VCaP (cell line): ENCODE data around the gene PLEKHA4.

Experiments used
- H3K27ac ChIP-seq: fragments of 450-650 bp; 2 replicates; pipeline ENCODE4 v1.5.1; 2017
- TF ChIP-seq, protein P1 (sequence below): fragments of 450-650 bp; conservative IDR thresholded peaks from 2 replicates; pipeline ENCODE4 v1.5.1; 2017; ENCODE audit warnings: mild to moderate bottlenecking, moderate library complexity

The PLEKHA4 gene

DNA sequence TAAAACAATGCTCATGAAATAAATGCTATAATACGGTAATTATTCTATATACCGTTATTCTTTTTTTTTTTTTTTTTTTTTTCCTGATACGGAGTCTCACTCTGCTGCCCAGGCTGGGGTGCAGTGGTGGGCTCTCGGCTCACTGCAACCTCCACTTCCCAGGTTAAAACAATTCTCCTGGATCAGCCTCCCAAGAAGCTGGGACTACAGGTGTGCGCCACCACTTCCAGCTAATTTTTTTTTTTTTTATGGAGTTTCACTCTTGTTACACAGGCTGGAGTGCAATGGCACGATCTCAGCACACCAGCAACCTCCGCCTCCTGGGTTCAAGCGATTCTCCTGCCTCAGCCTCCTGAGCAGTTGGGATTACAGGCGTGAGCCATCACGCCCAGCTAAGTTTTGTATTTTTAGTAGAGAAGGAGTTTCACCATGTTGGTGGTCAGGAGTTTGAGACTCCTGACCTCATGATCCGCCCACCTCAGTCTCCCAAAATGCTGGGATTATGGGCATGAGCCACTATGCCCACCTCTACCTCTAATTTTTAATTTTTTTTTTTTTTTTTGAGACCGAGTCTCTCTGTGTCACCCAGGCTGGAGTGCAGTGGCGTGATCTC is 10.7 kb upstream of the PLEKHA4 start:
- TF ChIP-seq, protein P1, sequence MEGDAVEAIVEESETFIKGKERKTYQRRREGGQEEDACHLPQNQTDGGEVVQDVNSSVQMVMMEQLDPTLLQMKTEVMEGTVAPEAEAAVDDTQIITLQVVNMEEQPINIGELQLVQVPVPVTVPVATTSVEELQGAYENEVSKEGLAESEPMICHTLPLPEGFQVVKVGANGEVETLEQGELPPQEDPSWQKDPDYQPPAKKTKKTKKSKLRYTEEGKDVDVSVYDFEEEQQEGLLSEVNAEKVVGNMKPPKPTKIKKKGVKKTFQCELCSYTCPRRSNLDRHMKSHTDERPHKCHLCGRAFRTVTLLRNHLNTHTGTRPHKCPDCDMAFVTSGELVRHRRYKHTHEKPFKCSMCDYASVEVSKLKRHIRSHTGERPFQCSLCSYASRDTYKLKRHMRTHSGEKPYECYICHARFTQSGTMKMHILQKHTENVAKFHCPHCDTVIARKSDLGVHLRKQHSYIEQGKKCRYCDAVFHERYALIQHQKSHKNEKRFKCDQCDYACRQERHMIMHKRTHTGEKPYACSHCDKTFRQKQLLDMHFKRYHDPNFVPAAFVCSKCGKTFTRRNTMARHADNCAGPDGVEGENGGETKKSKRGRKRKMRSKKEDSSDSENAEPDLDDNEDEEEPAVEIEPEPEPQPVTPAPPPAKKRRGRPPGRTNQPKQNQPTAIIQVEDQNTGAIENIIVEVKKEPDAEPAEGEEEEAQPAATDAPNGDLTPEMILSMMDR, result no peak
- H3K27ac ChIP-seq, result no peak overlapping the region

DNA sequence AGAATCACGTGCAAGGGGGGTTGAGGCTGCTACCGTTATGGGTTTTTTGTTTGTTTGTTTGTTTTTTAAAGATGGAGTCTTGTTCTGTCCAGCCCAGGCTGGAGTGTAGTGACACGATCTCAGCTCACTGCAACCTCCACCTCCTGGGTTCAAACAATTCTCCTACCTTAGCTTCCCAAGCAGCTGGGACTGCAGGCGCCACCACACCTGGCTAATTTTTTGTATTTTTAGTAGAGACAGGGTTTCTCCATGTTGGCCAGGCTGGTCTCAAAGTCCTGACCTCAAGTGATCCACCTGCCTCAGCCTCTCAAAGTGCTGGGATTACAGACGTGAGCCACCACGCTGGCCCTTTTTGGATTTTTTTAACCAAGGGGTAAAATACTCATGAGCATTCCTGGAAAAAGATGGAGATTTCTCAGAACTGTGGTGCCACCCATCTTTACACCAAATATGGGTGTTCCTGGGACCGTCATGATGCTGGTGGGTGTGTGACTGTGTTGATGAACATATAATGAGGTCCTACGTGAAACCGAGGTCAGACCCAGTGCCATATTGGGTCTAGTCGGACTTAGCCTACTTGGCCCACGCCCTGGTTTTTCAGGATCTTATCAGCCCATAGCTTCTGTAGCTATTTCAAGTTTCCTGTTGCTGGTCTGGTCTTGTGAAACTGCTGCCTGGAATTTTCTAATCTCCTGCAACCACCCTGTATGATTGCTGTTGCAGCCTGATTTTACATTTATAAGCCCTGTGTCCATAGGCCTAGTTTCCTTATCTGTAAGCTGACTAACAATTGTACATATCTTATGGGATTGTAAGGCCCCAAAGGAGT is 10.0 kb upstream of the PLEKHA4 start:
- H3K27ac ChIP-seq, result no peak overlapping the region
- TF ChIP-seq, protein P1, result no peak

DNA sequence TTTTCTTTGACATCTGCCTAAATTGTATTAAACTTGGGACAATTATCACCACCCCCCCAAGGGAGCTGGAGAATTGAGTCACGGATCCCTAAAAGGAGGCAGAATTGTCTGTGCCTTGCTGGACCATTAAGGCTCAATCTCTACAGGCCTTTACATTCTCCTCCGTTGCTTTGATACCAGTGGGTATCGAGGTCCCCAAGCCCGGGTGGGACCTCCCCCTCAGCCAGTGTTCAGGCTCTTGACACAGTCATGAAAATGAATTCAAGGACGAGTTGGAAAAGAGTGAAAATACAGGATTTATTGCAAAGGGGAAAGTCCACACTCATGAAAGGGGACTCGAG is 9.4 kb upstream of the PLEKHA4 start:
- H3K27ac ChIP-seq, result no peak overlapping the region
- TF ChIP-seq, protein P1, result no peak

DNA sequence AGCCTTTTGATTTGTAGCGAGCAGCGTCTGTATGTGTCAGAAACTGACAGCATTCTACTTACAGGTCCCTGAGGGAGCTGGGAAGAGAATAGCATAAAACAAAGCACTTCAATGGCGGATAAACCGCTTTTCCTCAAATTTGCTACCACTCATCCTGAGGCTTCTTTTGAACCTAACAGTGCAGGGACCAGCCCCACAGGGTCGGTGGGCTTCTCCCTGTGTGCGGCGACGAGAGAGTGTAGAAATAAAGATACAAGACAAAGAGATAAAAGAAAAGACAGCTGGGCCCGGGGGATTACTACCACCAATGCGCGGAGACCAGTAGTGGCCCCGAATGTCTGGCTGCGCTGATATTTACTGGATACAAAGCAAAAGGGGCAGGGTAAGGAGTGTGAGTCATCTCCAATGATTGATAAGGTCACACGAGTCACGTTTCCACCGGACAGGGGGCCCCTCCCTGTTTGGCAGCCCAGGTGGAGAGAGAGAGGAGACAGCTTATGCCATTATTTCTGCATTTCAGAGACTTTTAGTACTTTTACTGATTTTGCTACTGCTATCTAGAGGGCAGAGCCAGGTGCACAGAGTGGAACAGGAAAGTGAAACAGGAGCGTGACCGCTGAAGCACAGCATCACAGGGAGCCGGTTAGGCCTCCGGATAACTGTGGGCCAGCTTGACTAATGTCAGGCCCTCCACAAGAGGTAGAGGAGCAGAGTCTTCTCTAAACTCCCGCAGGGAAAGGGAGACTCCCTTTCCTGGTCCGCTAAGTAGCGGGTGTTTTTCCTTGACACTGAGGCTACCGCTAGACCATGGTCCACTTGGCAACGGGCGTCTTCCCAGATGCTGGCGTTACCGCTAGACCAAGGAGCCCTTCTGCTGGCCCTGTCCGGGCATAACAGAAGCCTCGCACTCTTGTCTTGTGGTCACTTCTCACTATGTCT is 7.9 kb upstream of the PLEKHA4 start:
- peak overlapping the region; percentile 97 for H3K27ac ChIP-seq

DNA sequence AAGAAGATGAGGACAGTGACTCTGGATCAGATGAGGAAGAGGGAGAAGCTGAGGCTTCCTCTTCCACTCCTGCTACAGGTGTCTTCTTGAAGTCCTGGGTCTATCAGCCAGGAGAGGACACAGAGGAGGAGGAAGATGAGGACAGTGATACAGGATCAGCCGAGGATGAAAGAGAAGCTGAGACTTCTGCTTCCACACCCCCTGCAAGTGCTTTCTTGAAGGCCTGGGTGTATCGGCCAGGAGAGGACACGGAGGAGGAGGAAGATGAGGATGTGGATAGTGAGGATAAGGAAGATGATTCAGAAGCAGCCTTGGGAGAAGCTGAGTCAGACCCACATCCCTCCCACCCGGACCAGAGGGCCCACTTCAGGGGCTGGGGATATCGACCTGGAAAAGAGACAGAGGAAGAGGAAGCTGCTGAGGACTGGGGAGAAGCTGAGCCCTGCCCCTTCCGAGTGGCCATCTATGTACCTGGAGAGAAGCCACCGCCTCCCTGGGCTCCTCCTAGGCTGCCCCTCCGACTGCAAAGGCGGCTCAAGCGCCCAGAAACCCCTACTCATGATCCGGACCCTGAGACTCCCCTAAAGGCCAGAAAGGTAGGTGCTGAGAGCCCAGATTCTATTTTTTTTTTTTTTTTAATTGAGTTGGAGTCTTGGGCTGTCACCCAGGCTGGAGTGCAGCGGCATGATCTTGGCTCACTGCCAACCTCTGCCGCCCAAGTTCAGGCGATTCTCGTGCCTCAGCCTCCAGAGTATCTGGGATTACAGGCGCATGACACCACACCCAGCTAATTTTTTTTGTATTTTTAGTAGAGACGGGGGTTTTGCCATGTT is 6.1 kb upstream of the PLEKHA4 start:
- TF ChIP-seq, protein P1, result no peak
- peak overlapping the region; percentile 97 for H3K27ac ChIP-seq

DNA sequence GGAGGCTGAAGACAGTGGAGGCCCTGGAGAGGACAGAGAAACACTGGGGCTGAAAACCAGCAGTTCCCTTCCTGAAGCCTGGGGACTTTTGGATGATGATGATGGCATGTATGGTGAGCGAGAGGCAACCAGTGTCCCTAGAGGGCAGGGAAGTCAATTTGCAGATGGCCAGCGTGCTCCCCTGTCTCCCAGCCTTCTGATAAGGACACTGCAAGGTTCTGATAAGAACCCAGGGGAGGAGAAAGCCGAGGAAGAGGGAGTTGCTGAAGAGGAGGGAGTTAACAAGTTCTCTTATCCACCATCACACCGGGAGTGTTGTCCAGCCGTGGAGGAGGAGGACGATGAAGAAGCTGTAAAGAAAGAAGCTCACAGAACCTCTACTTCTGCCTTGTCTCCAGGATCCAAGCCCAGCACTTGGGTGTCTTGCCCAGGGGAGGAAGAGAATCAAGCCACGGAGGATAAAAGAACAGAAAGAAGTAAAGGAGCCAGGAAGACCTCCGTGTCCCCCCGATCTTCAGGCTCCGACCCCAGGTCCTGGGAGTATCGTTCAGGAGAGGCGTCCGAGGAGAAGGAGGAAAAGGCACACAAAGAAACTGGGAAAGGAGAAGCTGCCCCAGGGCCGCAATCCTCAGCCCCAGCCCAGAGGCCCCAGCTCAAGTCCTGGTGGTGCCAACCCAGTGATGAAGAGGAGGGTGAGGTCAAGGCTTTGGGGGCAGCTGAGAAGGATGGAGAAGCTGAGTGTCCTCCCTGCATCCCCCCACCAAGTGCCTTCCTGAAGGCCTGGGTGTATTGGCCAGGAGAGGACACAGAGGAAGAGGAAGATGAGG is 5.3 kb upstream of the PLEKHA4 start:
- peak overlapping the region; percentile 97 for H3K27ac ChIP-seq
- TF ChIP-seq, protein P1, result no peak
